Mucosa of descending colon (tissue), 3 donors: ENCODE measurements around the gene SGK1. TPM values are rescaled to one million over a fixed set of nuclear protein-coding genes. Genes with fewer than 3 reads are reported as not detected.
"Not testable (repeated sequence)": the region's sequence is repeated elsewhere in the genome, so short reads cannot be mapped to it uniquely, and the experiment has no call there.

Experiments used
- ATAC-seq: fragments of 200-7000 bp; cut with Tn5 transposase; one replicate; pipeline ENCODE4 v1.9.1; 2020; ENCODE audit warnings: mild to moderate bottlenecking, moderate library complexity
- DNase-seq, 3 donors: peaks; one replicate each; pipeline ENCODE4 v3.0.0-alpha.2; 2020
- H3K36me3 ChIP-seq: fragments of 200-600 bp; one replicate; pipeline ENCODE4 v1.8.0; 2021; ENCODE audit warnings: low read depth, mild to moderate bottlenecking
- H3K4me1 ChIP-seq: fragments of 200-600 bp; one replicate; pipeline ENCODE4 v1.8.0; 2021; ENCODE audit warnings: low read depth, mild to moderate bottlenecking
- H3K4me3 ChIP-seq: fragments of 200-600 bp; one replicate; pipeline ENCODE4 v1.8.0; 2021; ENCODE audit warnings: mild to moderate bottlenecking
- H3K9me3 ChIP-seq: fragments of 200-600 bp; one replicate; pipeline ENCODE4 v1.8.0; 2021; ENCODE audit warnings: mild to moderate bottlenecking
- CTCF ChIP-seq: fragments of 200-600 bp; IDR thresholded peaks from one replicate; pipeline ENCODE4 v1.8.0; 2022; ENCODE audit warnings: antibody characterized with exemption, mild to moderate bottlenecking
- intact Hi-C, 2 donors: fragments of 100-400 bp; cut with DNase I in 1 of 2; cut with micrococcal nuclease in 1 of 2; formaldehyde crosslinking; loops; one replicate each; pipeline versions ENCODE4 v1.11.0 to v1.11.1; 2022; cut with DNase I, micrococcal nuclease
- total RNA-seq, 3 donors: library from RNA; stranded (reverse); fragmentation: NEBNext Ultra II Directional in 2 of 3; extraction: Animal tissue kit (Norgen Biotek cat#: 25700) in 2 of 3; gene quantifications; one replicate each; pipeline versions ENCODE4 v1.2.1 to v1.2.4, GENCODE V29; 2021 to 2023
- donor health status: DM: no; HTN: no; CAD: no; lungs with moderate emphysema.
- donor health status: DM: no; HTN: no; CAD: no.
- donor health status: DM: no; HTN: yes; CAD: no.

SGK1 gene
- total RNA-seq, 3 donors from 2014 or later, result 49.4 to 492 (median 55.0) TPM

DNA sequence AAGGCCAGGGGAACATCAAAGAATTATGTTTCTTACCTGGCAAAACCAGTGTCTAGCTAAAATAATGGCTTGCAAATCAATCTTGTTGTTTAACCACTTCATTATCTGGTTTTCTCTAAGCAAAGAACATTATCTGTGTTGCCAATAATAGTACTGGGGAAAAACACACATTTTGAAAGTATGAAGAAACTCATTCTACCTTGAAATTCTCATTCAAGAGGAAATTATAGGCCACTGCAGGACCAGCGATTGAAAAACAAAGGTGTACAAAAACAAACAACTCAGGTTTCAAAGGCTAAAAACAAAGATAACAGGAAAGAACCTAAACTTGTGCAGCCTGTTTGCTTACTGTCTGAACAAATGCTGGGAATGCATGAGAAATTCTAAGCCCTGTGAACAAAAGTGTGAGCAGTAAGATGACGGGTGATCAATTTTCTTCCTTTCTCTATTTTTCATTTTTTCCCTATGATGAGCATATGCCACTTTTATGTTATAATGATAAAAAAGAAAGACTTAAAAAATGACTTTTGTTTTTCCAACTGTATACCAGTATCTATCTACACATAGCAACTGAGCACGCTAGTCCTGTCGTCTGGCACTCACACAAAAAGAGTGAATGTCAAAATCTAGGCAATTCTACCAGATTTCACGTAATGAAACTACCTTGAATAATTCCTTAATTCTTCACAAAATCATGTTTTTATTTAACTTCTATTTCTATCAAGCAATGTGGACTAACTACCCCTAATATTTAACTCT lies 117.9 kb downstream of the SGK1 start:
- H3K4me1 ChIP-seq, result no peaks in the 10 kb centered on the region
- ATAC-seq, result no peak

DNA sequence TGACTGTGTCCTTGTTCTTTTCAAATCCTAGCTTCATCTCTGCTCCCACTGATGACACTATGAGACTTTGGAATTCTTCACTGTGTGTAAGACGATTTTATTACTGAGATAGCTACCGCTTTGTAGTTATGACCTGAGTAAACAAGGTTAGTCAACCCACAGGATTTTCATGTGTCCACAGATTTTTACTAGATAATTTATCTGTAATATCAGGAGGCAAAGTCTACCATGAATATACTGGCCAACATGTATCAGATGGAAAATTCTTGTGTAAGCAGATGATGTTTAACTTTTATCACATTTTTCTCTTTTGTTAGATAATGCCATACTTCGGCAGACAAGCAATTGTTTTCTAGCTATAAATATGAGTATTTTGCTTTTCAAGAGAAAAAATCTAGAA lies 119.8 kb downstream of the SGK1 start:
- no peak for TF ChIP-seq CTCF
- H3K4me3 ChIP-seq, result no peak overlapping the region
- H3K36me3 ChIP-seq, result no peaks in the 10 kb centered on the region
- H3K4me1 ChIP-seq, result no peaks in the 10 kb centered on the region
- intact Hi-C loops, result no loop called here
- ATAC-seq (peak; percentile 71), DNase-seq (no peak)
- no peaks in the 10 kb centered on the region for H3K9me3 ChIP-seq

More for the DNA sequence above, 117.9 kb downstream of the SGK1 start:
- no peak for TF ChIP-seq CTCF
- intact Hi-C loops, result no loop called here
- DNase-seq, result no peak
- Histone ChIP-seq H3K36me3 (no peaks in the 10 kb centered on the region), H3K4me3 (no peak overlapping the region), H3K9me3 (no peaks in the 10 kb centered on the region)

GRCh38 chr6:134197685-134198084 lies 120.2 kb downstream of the SGK1 start:
- H3K4me1 ChIP-seq, H3K9me3 ChIP-seq, H3K36me3 ChIP-seq, DNase-seq, ATAC-seq, H3K4me3 ChIP-seq, intact Hi-C loops: not testable (repeated sequence)

DNA sequence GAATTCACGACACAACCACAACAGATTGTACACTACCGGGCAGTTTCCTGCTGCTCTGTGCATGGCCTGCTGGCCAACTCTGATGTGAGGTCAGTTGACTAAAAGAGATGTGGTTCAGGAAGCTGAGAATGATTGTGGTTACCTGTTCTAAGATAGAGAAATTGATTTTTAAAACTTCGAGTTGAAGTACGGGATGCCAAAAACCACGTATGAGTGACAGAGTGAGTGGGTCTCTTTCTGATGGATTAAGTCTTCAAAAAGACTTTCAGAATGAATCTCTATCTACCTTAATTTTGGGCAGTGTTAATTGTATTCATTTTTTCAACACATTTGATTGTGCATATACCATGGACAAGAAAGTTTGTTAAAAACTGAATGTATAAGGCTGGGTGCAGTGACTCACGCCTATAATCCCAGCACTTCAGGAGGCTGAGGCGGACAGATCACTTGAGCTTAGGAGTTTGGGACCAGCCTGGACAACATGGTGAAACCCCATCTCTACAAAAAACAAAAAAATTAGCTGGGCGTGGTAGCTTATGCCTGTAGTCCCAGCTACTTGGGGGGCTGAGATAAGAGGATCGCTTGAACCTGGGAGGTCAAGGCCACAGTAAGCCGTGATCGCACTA lies 121.2 kb downstream of the SGK1 start:
- no peaks in the 10 kb centered on the region for H3K9me3 ChIP-seq
- TF ChIP-seq CTCF, result no peak
- intact Hi-C loops, result no loop called here
- DNase-seq, result no peak
- no peaks in the 10 kb centered on the region for H3K36me3 ChIP-seq
- no peak for ATAC-seq
- H3K4me1 ChIP-seq, result no peaks in the 10 kb centered on the region
- no peak overlapping the region for H3K4me3 ChIP-seq

GRCh38 chr6:134195985-134196384 lies 121.9 kb downstream of the SGK1 start:
- H3K4me1 ChIP-seq, result no peaks in the 10 kb centered on the region
- no peaks in the 10 kb centered on the region for H3K9me3 ChIP-seq
- intact Hi-C loops, result no loop called here
- H3K36me3 ChIP-seq, result no peaks in the 10 kb centered on the region
- no peak overlapping the region for H3K4me3 ChIP-seq
- DNase-seq (no peak), ATAC-seq (no peak)
- no peak for TF ChIP-seq CTCF

DNA sequence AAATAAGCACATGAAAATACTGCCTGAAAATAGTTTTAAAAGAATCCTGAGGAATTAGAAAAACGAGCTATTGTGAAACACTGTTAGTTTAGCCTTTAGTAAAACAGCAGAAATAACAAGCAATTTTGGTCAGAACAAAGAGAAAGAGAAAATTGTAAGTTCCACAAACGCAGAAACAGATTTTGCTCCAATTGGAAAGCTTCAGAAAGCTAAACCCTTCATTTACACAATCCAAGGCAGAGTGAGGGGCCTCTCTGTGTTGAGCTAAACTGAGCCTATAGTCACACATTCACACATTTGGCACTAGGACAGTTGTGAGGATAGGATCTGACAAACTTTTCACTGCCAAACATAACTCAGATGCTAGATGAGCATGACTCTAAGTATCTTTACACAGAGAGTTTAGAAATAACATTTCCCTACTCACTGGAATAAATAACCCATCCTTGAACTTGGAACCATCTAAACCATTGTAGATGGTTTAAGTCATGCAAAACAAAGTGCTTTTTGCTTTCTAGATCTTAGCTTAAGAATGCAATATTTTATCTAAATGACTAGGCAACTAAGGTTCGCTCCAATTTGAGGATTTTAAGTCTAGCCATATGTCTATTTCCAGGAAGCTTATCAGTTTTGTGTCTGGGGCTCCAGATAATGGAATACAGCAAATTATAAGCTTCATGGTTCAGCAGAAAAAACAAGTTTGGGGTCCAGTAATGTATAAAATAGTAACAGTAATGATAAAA lies 122.6 kb downstream of the SGK1 start:
- ATAC-seq (no peak), DNase-seq (no peak)
- no peaks in the 10 kb centered on the region for H3K36me3 ChIP-seq
- no peaks in the 10 kb centered on the region for H3K9me3 ChIP-seq
- H3K4me3 ChIP-seq, result no peak overlapping the region
- no peak for TF ChIP-seq CTCF
- H3K4me1 ChIP-seq, result no peaks in the 10 kb centered on the region
- intact Hi-C loops, result no loop called here
